C4-2B (cell line): ENCODE data around the gene NSD2.

Source experiments
- H3K27ac ChIP-seq: fragments of 450-650 bp; 2 replicates; pipeline ENCODE4 v1.5.1; 2017
- ZFX ChIP-seq: fragments of 450-650 bp; IDR thresholded peaks from 2 replicates; pipeline ENCODE4 v1.6.1; 2017
- TF ChIP-seq, protein P1 (sequence below): fragments of 450-650 bp; conservative IDR thresholded peaks from 2 replicates; pipeline ENCODE4 v1.5.1; 2017; ENCODE audit warnings: mild to moderate bottlenecking

NSD2 gene

DNA sequence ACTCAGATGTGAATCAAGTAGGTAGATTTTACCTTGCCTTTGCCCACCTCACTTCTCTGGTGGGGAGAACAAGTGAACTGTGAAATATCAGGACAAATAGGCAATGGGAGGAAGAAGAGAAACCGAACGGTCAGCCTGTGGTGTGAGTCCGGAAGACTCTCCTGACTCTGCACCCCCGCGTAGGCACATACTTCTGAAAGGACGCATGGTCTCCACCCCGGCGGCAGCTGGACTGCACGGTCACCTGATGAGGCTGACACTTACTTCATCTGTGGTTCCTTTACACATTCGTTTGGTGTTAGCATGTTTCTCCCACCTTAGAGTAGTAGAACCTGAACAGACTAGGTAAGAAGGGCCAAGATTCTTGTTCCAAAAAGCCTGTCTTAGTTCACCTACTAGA lies 79.2 kb downstream of the NSD2 start:
- no peak overlapping the region for H3K27ac ChIP-seq
- TF ChIP-seq, protein P1, sequence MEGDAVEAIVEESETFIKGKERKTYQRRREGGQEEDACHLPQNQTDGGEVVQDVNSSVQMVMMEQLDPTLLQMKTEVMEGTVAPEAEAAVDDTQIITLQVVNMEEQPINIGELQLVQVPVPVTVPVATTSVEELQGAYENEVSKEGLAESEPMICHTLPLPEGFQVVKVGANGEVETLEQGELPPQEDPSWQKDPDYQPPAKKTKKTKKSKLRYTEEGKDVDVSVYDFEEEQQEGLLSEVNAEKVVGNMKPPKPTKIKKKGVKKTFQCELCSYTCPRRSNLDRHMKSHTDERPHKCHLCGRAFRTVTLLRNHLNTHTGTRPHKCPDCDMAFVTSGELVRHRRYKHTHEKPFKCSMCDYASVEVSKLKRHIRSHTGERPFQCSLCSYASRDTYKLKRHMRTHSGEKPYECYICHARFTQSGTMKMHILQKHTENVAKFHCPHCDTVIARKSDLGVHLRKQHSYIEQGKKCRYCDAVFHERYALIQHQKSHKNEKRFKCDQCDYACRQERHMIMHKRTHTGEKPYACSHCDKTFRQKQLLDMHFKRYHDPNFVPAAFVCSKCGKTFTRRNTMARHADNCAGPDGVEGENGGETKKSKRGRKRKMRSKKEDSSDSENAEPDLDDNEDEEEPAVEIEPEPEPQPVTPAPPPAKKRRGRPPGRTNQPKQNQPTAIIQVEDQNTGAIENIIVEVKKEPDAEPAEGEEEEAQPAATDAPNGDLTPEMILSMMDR = no peak
- TF ChIP-seq ZFX = no peak

DNA sequence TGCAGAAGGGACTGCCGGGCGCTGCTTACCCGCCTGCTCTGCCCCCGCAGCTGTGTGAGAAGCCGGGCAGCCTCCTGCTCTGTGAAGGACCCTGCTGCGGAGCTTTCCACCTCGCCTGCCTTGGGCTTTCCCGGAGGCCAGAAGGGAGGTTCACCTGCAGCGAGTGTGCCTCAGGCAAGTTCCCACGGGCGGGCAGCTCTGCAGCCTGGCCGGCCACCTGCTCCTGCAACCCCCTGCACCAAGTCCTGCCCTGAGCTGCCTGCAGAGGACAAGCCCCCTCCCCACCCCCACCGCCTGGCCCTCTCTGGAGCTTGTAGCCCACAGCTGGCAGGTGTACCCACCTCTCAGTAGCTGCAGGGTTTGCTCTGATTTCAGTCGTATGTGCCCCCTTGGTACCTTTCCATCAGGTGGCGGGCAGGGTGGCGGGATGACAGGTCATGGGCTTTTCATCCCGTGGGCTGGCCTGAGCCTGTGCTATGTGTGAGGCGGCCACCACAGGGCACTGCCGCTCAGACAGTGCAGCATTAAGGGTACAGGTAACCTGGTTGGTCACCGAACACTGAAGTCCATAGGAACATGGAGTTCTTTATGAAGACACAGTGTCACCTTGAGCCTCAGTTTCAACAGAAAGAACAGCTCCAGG lies 81.0 kb downstream of the NSD2 start:
- TF ChIP-seq, protein P1 = no peak
- no peak for TF ChIP-seq ZFX
- H3K27ac ChIP-seq = no peak overlapping the region

DNA sequence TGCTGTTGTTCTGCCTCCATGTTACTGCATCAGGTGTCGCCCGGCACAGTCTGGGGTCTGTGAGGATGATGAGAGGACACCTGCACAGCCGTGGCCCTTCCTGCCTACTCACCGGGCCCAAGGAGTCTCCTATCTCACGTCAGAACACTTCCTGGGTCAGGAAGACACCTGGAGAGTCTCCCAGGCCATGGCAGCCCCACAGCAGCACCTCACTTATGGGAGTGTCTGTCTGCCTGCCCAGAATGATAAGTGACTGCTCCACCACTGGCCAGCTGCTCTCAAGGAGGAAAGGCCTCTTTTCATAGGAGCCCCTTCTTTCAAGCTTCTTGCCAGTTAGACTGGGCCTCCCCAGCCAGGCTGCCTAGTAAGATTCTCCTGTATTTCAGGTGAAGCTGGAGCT lies 81.5 kb downstream of the NSD2 start:
- TF ChIP-seq, protein P1 = no peak
- no peak for TF ChIP-seq ZFX
- no peak overlapping the region for H3K27ac ChIP-seq

DNA sequence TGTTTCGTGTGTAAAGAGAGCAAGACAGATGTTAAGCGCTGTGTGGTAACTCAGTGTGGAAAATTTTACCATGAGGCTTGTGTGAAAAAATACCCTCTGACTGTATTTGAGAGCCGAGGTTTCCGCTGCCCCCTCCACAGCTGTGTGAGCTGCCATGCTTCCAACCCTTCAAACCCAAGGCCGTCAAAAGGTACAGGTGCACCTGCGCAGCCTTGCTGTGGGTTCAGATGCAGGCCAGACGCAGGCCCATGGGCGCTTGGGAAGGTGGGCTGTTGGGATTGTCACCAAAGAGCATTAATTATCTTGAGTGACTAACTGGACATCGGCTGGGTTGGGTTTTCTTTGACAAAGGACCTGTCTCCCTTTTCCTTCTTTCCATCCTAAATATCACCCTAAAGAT lies 82.1 kb downstream of the NSD2 start:
- TF ChIP-seq ZFX = no peak
- TF ChIP-seq, protein P1 = no peak

DNA sequence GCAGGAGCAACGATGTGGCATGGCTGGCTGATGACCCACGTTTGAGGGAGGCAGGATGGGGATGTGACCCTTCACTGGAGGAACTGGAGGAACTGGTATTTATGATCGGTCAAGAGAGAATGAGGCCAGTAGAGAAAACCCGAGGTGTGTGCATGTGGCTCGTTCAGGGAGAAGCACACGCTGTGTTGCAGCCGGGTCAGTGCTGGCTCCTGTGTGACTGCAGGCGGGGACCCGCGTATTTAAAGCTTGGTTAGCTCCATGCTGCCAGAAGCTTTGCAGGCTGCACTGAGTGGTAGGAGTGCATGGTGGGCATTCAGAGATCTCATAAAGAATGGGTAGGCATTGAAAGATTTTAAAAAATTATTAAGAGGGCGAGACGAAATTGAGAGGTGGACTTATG lies 85.4 kb downstream of the NSD2 start:
- H3K27ac ChIP-seq = no peak overlapping the region
- no peak for TF ChIP-seq ZFX
- TF ChIP-seq, protein P1 = no peak

More for the DNA sequence above, 82.1 kb downstream of the NSD2 start:
- no peak overlapping the region for H3K27ac ChIP-seq

DNA sequence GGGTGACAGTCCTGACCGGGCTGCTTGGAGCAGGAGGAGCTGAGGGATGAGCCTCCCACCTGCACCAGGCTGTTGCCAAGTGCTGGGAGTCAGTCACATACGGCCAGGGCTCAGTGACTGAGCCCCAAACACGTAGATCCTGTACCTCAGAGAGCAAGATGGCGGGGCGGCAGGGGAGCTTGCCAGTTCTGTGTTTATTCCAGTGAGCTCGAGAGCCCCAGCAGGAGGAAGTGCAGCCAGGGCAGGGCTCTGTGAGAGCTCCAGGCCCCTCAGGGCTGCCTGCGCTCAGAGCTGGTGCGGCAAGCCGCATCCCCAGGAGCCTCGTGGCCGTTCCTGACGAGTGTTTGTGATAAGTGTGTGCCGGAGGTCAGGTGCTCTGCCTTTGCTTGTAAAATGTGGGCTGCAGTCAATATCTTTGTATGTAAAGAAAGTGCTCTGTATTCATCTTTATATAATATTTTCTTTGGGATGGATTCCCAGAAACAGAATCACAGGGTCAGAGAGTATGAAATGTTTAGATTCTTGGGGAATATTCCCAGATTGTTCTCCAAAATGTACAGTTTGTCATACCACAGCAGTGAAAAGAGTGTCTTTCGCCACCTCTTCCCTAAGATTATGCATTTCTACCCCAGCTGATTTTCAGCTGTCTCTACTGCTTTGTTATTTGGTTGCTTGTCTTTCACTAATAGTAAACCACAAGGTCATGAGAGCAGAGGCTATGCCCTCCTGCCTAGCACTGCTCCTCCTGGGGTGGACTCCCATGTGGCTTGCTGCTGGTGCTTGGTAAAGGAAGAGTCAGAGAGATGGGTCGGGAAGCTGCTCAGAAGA lies 87.3 kb downstream of the NSD2 start:
- no peak overlapping the region for H3K27ac ChIP-seq
- no peak for TF ChIP-seq ZFX
- TF ChIP-seq, protein P1 = no peak

DNA sequence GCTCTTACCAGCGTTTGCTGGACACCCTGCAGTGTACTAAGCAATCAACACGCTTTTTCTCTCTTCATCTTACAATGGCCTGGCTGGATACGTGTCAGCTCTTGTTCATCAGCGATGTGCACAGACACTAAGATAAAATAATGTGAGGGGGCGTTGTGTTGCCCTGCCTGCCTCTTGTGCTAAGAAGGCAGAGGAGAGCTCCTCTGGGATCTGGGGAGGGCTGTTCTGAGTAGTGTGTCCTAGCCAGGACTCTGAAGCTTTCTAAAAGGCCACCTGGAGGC lies 87.9 kb downstream of the NSD2 start:
- H3K27ac ChIP-seq = no peak overlapping the region
- TF ChIP-seq, protein P1 = no peak
- TF ChIP-seq ZFX = no peak
